ENCODE data around the gene IMMP2L.

The IMMP2L gene

GRCh38 chr7:111374027-111374426 is 188.3 kb downstream of the IMMP2L start:
- no peak for DNase-seq (ENCODE audit: low read depth)
- H3K4me3 ChIP-seq (ENCODE audit: low read length) = no peak overlapping the region
- TF ChIP-seq, protein P1, sequence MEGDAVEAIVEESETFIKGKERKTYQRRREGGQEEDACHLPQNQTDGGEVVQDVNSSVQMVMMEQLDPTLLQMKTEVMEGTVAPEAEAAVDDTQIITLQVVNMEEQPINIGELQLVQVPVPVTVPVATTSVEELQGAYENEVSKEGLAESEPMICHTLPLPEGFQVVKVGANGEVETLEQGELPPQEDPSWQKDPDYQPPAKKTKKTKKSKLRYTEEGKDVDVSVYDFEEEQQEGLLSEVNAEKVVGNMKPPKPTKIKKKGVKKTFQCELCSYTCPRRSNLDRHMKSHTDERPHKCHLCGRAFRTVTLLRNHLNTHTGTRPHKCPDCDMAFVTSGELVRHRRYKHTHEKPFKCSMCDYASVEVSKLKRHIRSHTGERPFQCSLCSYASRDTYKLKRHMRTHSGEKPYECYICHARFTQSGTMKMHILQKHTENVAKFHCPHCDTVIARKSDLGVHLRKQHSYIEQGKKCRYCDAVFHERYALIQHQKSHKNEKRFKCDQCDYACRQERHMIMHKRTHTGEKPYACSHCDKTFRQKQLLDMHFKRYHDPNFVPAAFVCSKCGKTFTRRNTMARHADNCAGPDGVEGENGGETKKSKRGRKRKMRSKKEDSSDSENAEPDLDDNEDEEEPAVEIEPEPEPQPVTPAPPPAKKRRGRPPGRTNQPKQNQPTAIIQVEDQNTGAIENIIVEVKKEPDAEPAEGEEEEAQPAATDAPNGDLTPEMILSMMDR (conservative IDR thresholded peaks at IDR 0.05; ENCODE audit: low read depth, low read length) = no peak

DNA sequence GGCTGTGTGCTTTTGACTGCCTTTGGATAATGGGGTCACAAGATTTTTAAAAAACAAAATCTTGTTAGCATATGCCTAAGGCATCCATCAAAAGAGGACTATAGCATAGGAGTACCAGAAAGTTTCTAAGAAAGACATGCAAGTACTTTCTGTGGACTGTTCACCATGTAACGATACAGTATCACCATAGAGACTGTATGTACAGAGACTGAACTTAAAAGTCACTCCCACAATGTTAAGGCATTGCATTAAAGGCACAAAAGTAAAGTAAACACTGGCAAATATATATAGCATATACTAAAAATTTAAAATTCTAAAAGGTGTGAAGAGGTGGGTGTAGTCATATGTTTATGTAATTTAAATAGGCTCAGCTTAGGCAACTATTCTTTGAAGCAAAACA is 190.9 kb downstream of the IMMP2L start:
- H3K4me3 ChIP-seq (ENCODE audit: low read length) = no peak overlapping the region
- TF ChIP-seq, protein P1 (conservative IDR thresholded peaks at IDR 0.05; ENCODE audit: low read depth, low read length) = no peak
- no peak for DNase-seq (ENCODE audit: low read depth)

DNA sequence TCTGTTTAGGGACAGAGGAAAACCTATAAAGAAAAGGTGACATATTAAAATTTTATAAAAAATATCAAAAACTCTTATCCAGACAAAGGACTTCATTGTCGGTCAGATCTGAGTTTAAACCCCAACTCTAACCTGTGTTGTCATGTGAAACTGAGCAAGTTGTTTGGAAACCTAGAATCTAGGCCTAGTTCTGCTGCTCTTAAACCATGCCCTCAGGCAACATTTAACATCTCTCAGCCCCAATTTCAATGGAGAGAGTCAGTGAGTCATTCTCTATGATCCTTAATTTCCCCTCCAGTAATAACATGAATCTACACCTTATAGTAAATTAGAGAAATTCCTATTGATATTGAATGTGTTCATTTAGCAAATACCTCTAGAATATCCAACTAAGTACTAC is 192.3 kb downstream of the IMMP2L start:
- no peak overlapping the region for H3K4me3 ChIP-seq (ENCODE audit: low read length)
- TF ChIP-seq, protein P1 (conservative IDR thresholded peaks at IDR 0.05; ENCODE audit: low read depth, low read length) = no peak
- no peak for DNase-seq (ENCODE audit: low read depth)

DNA sequence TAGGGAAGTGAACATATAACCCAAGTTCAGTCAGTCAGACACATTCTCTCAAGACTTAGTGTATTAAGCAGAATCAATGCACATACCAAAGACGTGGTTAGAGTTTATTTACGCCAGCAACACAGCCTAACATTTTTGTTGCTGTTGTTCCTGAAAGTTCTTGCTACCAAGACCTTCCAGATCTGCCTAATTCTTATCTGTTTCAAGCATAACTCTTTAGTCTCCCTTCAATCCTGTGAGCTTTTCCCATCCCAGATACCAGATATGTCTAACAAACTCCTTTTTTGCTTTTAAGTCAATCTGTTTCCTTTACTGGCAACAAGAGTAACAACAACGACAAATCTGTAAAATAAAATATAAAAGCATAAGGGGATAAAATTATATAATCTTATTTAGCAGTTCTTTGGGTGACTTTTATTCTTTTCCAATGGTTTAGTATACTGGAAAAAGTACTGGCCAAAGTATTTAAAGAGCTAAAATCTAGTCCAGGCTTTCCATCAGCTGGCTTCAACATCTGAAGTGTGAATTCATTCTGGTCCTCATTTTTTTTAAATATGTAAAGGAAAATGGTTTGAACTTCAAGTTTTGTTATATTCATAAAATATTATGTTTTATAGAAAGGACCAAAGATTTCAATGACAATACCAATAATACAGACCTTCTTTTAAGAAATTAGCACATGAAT is 193.8 kb downstream of the IMMP2L start:
- TF ChIP-seq, protein P1 (conservative IDR thresholded peaks at IDR 0.05; ENCODE audit: low read depth, low read length) = no peak
- no peak for DNase-seq (ENCODE audit: low read depth)
- H3K4me3 ChIP-seq (ENCODE audit: low read length) = no peak overlapping the region

DNA sequence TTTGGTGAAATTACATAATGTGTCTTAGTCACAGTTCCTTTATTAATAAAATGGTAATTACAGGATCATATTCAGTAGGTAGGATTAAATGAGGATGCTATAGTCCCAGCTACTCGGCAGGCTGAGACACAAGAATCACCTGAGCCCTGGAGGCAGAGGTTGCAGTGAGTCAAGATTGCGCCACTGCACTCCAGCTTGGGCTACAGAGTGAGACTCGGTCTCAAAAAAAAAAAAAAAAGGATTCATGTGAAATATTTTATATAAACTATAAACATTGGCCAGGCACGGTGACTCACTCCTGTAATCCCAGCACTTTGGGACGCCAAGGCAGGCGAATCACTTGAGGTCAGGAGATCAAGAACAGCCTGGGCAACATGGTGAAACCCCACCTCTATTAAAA is 197.9 kb downstream of the IMMP2L start:
- TF ChIP-seq, protein P1 (conservative IDR thresholded peaks at IDR 0.05; ENCODE audit: low read depth, low read length) = no peak
- no peak overlapping the region for H3K4me3 ChIP-seq (ENCODE audit: low read length)
- DNase-seq (ENCODE audit: low read depth) = peak; percentile 23

- no peak overlapping the region for H3K4me3 ChIP-seq (ENCODE audit: low read length)
These were observed 199.2 kb downstream of the IMMP2L start for GRCh38 chr7:111363099-111363498.

More at GRCh38 chr7:111363099-111363498, 199.2 kb downstream of the IMMP2L start:
- TF ChIP-seq, protein P1 (conservative IDR thresholded peaks at IDR 0.05; ENCODE audit: low read depth, low read length) = no peak
- no peak for DNase-seq (ENCODE audit: low read depth)

Data from retinal pigment epithelial cell (primary cell).